Transverse colon (tissue), 4 donors: ENCODE measurements around the gene INHBA. TPM values are rescaled to one million over a fixed set of nuclear protein-coding genes. Genes with fewer than 3 reads are reported as not detected.

ENCODE experiments used
- DNase-seq: peaks from one replicate; pipeline ENCODE4 v3.0.0-alpha.2; 2019
- H3K27ac ChIP-seq, 4 donors: fragments of 200-600 bp; sonication (generic); 2 replicates each; pipeline ENCODE4 v1.5.1; 2016 to 2018; ENCODE audit warnings: inconsistent platforms in 4 of 4
- H3K27me3 ChIP-seq: fragments of 200-600 bp; sonication (generic); 2 replicates; pipeline ENCODE4 v1.5.1; 2017; ENCODE audit warnings: inconsistent platforms
- H3K36me3 ChIP-seq, 4 donors: fragments of 200-600 bp; sonication (generic); 2 replicates each; pipeline ENCODE4 v1.5.1; 2017 to 2019; ENCODE audit warnings: inconsistent platforms in 4 of 4
- H3K4me1 ChIP-seq, 4 donors: fragments of 200-600 bp; sonication (generic); 2 replicates each; pipeline ENCODE4 v1.5.1; 2017 to 2020; ENCODE audit warnings: inconsistent platforms in 4 of 4
- H3K4me3 ChIP-seq, 4 donors: fragments of 200-600 bp; sonication (generic); 1 replicate in 1 of 4; 2 replicates in 3 of 4; pipeline versions ENCODE4 v1.5.1 to v1.6.1; 2017 to 2019; ENCODE audit warnings: inconsistent platforms in 4 of 4
- H3K9me3 ChIP-seq, 2 donors: fragments of 200-600 bp; sonication (generic); 2 replicates each; pipeline ENCODE4 v1.5.1; 2017 to 2019; ENCODE audit warnings: inconsistent platforms in 2 of 2
- EP300 ChIP-seq: sonication (generic); formaldehyde crosslinking; IDR thresholded peaks from one replicate; pipeline ENCODE4 v1.6.1; 2017; ENCODE audit warnings: antibody characterized with exemption, low read depth
- POLR2A ChIP-seq: fragments of 450-650 bp; IDR thresholded peaks from one replicate; pipeline ENCODE4 v1.6.1; 2016; ENCODE audit warnings: antibody characterized with exemption, mild to moderate bottlenecking, moderate library complexity
- POLR2AphosphoS5 ChIP-seq, 3 donors: sonication (generic); formaldehyde crosslinking; IDR thresholded peaks; one replicate each; pipeline ENCODE4 v1.6.1; 2016; ENCODE audit warnings: antibody characterized with exemption in 3 of 3
- WGBS, 2 donors: methylation state at CpG; one replicate each; pipeline ENCODE4 v1.1.5; 2018; ENCODE audit warnings: low coverage in 1 of 2; 5-methylcytosine and 5-hydroxymethylcytosine counted together
- in situ Hi-C, 4 donors: fragments of 200-750 bp; cut with MboI; loops; one replicate each; pipeline versions ENCODE4 v1.15.0 to v1.15.1; 2017; ENCODE audit warnings: low sequenced_read_pairs in 3 of 4, low pct_ligation_motif_present in 1 of 4, low pct_unique_long_range_greater_than_20kb in 1 of 4
- intact Hi-C: fragments of 100-400 bp; cut with DNase I; formaldehyde crosslinking; loops from one replicate; pipeline ENCODE4 v1.15.1; 2023; ENCODE audit warnings: low total_unique reads
- total RNA-seq, 4 donors: library from RNA; depleted of rRNA; stranded (reverse); fragments of >200 nt; gene quantifications; one replicate each; pipeline ENCODE4 v1.1.0, GENCODE V29; 2016
- TF ChIP-seq, protein P1 (sequence below), 5 experiments: fragments of 200-600 bp in 3 of 5; fragments of 450-650 bp in 2 of 5; sonication (generic) in 3 of 5; IDR thresholded peaks; 1 replicate in 2 of 5; 2 replicates in 3 of 5; pipeline ENCODE4 v1.5.1; 2016 to 2017; ENCODE audit warnings: antibody characterized with exemption in 5 of 5, inconsistent platforms in 3 of 5, mild to moderate bottlenecking in 2 of 5, moderate library complexity in 1 of 5

Gene INHBA
- total RNA-seq, 4 donors from 2014 or later = 0.14 to 1.1 (median 1.00) TPM; not detected in 1

DNA sequence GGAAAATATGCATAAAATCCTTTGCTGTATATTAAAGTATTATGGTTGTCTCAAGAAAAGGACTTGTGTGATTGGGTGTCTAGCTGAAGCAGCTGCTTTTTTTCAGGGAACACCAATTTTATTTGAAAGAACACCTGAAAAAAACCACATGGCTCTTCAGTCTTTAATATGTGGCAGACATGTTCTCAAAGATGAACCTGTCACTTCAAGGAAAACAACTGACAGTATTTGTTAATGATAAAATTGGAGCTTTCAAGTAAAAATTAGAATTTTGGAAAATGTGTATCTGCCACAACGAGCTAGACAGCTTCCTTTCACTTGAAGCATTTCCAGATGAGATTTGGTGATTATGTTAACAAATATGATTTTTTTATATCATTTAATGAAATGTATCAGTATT is 59.3 kb downstream of the INHBA start:
- intact Hi-C loops (no loop called here), in situ Hi-C loops (no loop called here)
- DNase-seq = no peak
- H3K4me3 ChIP-seq = no peak overlapping the region
- no peaks in the 10 kb centered on the region for H3K36me3 ChIP-seq
- TF ChIP-seq, protein P1, sequence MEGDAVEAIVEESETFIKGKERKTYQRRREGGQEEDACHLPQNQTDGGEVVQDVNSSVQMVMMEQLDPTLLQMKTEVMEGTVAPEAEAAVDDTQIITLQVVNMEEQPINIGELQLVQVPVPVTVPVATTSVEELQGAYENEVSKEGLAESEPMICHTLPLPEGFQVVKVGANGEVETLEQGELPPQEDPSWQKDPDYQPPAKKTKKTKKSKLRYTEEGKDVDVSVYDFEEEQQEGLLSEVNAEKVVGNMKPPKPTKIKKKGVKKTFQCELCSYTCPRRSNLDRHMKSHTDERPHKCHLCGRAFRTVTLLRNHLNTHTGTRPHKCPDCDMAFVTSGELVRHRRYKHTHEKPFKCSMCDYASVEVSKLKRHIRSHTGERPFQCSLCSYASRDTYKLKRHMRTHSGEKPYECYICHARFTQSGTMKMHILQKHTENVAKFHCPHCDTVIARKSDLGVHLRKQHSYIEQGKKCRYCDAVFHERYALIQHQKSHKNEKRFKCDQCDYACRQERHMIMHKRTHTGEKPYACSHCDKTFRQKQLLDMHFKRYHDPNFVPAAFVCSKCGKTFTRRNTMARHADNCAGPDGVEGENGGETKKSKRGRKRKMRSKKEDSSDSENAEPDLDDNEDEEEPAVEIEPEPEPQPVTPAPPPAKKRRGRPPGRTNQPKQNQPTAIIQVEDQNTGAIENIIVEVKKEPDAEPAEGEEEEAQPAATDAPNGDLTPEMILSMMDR (IDR thresholded peaks at IDR 0.05) = no peak
- TF ChIP-seq POLR2AphosphoS5 (IDR thresholded peaks at IDR 0.05) = no peak
- H3K27me3 ChIP-seq = no peaks in the 10 kb centered on the region
- H3K27ac ChIP-seq = no peak overlapping the region
- H3K4me1 ChIP-seq = no peaks in the 10 kb centered on the region
- WGBS, 2 donors = 49 to 67% methylated on average over 1 of the region's 1 CpG
- no peaks in the 10 kb centered on the region for H3K9me3 ChIP-seq

DNA sequence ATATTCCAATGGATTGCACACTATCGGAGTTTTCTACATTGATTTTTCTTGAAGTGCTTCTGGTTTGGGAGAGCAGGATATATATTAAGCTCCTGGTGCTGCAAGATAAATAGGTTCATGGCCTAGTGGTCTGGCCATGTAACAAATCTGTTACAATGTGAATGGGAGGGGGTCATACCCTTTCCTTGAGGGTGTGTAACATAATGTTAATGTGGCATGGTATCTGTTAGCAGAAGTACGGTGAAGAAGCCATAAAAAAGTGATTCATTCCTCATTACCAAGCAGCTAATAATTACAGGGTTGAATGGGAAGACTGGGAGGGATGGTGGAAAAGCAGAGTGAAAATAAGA is 61.2 kb downstream of the INHBA start:
- TF ChIP-seq POLR2AphosphoS5 (IDR thresholded peaks at IDR 0.05) (no peak), EP300 (no peak), POLR2A (no peak)
- TF ChIP-seq, protein P1 (IDR thresholded peaks at IDR 0.05) = no peak
- Histone ChIP-seq H3K4me3 (no peak overlapping the region), H3K9me3 (no peaks in the 10 kb centered on the region), H3K36me3 (no peaks in the 10 kb centered on the region), H3K4me1 (no peaks in the 10 kb centered on the region), H3K27me3 (no peaks in the 10 kb centered on the region), H3K27ac (no peak overlapping the region)
- DNase-seq = no peak
- in situ Hi-C loops (no loop called here), intact Hi-C loops (no loop called here)
- 75 to 78% methylated on average over 2 of the region's 2 CpGs for WGBS, 2 donors

DNA sequence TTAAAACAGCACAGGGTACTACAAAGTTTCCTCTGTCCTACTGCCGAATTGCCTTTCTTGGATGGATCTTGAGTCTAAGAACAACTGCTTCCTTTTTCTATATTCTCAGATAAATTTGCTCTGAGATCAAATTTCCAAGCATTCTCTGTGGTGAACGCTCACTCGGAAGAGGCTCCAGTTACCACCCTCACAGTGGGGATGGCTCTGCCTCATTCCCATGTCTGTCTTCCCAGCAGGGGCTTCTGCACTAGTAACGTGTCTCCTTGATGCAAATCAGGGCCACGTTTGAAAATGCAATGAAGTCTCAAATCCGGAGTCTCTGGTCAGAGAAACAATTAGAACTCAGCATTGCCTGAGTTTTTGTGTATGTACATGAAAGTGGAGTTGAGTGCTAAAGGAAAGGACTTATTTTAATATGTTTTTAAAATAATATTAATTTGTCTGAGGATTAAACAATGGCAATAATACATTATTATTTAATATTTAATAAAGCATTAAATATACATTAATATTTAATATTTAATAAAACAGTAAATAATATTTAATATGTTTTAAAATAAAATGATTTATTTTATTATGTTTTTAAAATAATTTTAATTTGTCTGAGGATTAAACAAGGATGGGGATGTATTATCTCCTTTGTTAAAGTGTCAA is 61.8 kb downstream of the INHBA start:
- no peaks in the 10 kb centered on the region for H3K36me3 ChIP-seq
- no peak for DNase-seq
- H3K27me3 ChIP-seq = no peaks in the 10 kb centered on the region
- no peak overlapping the region for H3K4me3 ChIP-seq
- no peaks in the 10 kb centered on the region for H3K9me3 ChIP-seq
- TF ChIP-seq, protein P1 (IDR thresholded peaks at IDR 0.05) = no peak
- TF ChIP-seq POLR2AphosphoS5 (IDR thresholded peaks at IDR 0.05) = no peak
- no peak for TF ChIP-seq POLR2A
- no peak for TF ChIP-seq EP300
- no peaks in the 10 kb centered on the region for H3K4me1 ChIP-seq
- WGBS, 2 donors = 86 to 94% methylated on average over 6 of the region's 6 CpGs
- H3K27ac ChIP-seq = no peak overlapping the region
- in situ Hi-C loops (no loop called here), intact Hi-C loops (no loop called here)

DNA sequence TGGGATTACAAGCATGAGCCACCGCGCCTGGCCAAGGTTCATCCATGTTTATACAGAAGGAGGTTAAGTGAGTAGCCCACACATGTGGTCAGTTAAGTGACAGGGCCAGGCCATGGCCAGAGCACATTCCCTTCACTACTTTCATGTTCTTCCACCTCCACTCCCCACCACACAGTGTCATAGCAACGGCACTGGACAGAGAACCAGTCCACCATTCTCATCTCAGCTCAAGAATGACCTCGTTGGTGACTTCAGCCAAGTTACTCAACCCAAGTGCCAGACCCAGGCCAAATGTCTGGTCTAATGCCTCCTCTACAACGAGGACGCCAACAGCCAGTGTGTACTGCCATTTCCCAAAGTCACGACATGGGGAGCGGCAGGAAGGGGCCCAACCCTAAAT is 62.4 kb downstream of the INHBA start:
- no peak for TF ChIP-seq POLR2A
- TF ChIP-seq, protein P1 (IDR thresholded peaks at IDR 0.05) = no peak
- TF ChIP-seq POLR2AphosphoS5 (IDR thresholded peaks at IDR 0.05) = no peak
- no peak for TF ChIP-seq EP300
- intact Hi-C loops = no loop called here
- no peak overlapping the region for H3K4me3 ChIP-seq
- H3K36me3 ChIP-seq = no peaks in the 10 kb centered on the region
- no peaks in the 10 kb centered on the region for H3K4me1 ChIP-seq
- WGBS, 2 donors = 82% methylated on average over 8 of the region's 8 CpGs; no CpG with 5 or more reads in 1 of the 2 donors
- no peaks in the 10 kb centered on the region for H3K27me3 ChIP-seq
- DNase-seq = no peak
- H3K9me3 ChIP-seq = no peaks in the 10 kb centered on the region
- no peak overlapping the region for H3K27ac ChIP-seq
- in situ Hi-C loops = no loop called here
